DMS79 treated with DMSO at 0.1 percent for 48 hours (cell line): ENCODE measurements around the gene STK39.

Source experiments
- DNase-seq: peaks from one replicate; lab custom pipeline; 2025; lab: John Stamatoyannopoulos, UW

Gene STK39

GRCh38 chr2:168208652-168209051 is 38.7 kb downstream of the STK39 start:
- no peak for DNase-seq

- no peak for DNase-seq
Observed at GRCh38 chr2:168207851-168208250, 39.5 kb downstream of the STK39 start.

GRCh38 chr2:168203762-168204693 is 43.4 kb downstream of the STK39 start:
- DNase-seq: no peak

GRCh38 chr2:168201584-168202116 is 45.7 kb downstream of the STK39 start:
- no peak for DNase-seq

DNA sequence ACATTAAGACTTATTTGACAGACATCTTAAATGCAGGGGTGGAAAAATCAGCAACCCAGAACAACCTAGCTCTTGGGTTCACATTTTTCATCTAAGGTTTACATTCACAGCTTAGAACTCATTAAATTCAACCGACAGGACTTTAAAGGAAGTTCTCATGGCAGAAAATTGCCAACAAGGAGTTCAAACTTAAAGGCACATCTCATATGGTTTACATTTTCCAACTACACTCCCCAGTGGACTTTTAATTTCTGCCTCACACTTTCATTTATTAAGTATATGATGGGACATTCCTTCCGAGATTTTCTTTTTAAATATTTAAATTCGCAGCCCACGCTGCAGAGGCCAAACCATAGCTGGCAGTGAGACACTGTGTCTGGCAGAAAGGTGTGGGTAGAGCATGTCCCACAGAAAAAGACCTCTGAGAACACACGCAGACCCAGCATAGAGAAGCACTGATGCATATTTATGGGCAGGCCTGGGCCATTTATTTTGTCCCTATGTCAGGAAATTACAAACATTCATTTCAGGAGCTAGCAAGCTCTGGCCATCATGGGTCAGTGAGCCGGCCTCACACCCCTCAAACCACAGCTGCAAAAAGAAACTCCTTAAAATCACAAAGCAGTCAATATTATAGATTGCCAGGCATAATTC is 46.3 kb downstream of the STK39 start:
- DNase-seq: no peak

GRCh38 chr2:168198476-168199207 is 48.8 kb downstream of the STK39 start:
- no peak for DNase-seq

DNA sequence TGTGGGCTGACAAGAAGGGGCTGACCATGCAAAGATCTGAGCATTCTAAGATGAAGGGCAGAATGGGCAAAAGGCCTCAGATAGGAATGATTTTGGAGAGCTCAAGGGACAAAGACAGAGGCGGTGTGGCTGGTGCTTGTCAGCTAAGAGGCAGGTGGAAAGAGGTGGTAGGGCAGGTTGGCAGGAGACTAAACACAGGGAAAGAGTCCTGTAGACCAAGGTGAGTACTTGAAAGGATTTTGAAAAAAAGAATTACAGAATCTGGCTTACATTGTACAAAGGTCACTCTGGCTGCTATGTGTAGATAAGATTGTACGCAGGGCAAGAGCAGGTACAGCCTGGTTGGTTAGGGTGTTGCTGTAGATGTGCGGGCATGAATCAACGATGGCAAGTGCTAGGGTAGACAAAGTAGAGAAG is 50.6 kb downstream of the STK39 start:
- DNase-seq: no peak

- DNase-seq: no peak
Observed at GRCh38 chr2:168194784-168195522, 52.4 kb downstream of the STK39 start.

DNA sequence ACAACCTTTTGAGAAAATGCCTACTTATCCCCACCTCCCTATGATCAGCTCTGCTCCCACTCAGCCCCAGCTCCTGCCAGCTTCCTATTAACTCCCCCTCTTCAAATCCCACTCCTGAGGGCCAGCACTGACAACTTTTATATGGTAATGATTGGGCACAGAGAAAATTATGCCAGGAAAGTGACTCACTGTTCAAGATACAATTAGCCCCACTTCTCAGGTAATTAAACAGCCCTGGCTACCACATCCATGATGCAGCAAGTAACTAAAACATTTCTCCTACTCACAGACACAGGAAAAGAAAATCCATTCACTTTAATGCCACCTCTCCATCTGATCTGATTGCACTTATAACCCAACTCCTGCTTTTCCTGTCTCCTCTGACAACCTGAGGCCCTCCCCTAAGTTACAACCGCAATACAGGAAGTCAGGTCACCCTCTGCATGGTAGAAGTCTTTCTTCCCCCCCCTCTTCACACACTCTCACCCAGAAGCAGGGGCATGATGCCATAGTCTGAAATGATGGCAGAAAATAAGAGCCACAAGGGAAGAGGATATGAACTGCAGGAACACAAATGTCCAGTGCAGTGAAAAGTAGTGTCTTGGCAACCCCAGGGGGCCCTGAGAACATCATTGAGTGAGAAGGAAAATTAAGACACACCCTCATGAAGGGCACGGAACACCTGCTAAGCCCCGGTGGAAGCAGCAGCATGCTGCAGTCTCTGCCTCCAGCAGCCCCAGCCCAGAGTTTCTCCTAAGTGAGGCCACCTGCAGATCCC is 54.4 kb downstream of the STK39 start:
- DNase-seq: peak; percentile 45

DNA sequence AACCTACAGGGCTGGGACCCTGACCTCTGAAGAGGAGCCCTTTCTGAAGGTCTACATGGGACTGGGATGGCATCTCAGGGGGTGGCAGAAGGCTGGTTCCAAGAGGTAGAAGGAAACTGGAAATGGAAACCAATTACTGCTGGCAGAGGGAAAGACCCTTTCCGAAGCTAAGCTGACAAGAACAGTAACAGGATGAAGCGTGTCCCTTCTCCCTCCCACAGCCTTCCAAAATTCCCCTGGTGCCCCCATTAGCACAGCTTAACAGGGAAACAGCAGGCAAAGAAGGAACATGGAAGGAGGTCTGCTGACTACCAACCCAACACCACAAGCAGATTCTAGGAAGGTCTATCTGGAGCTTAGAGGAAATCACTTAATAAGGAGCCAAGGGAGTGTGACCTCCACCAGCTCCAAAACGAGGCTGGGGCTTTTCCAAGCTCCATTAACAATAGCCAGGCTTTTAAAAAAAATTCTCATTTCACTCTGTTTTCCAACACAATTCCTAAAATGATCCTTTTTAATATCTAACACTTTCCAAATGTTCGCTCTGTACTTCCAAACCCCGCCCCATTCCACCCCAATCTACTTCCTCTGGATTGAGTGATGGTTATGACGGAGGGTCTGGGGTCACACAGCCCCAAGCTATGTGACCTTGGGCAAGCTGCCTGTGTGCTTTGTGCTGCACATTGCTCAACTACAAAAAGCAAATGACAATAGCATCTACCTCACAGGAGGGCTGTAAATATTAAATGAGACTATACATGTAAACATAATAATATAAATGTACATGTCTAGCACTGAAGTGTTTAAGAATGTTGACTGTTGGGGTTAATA is 55.2 kb downstream of the STK39 start:
- DNase-seq: no peak

DNA sequence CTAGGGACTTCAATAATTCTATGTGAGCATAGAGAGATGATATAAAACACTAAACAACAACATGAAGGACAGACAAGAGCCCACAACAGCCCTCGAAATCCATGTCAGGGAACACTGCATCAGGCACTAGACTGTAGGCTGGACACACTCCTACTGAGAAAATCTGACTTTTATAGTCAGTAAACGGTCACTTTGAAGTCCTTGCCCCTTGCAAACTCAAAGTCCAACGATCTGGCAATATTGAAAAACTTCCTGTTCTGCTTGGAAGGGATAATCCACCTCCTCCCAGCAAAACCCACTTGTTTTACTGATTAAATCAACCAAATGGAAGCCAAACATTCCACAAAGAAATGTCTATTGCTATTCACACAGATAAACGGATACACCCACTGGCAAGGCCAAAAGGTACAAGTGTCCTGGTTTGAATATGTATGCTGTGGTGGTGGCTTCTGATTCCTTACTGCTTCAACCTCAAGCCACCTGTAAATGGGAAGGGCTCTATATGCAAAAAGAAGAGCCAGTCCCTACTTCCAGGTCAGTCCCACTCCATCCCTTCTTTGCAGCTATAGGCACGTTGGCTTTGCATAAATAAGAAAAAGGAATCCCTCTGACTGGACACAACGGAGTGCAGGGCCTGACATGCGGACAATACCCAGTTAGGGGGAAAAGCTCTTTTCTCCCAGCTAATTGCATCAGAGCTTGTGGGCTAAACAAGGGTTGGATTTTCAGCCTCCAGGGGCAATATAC is 56.6 kb downstream of the STK39 start:
- DNase-seq: no peak

GRCh38 chr2:168189835-168190569 is 57.4 kb downstream of the STK39 start:
- no peak for DNase-seq

GRCh38 chr2:168188002-168188401 is 59.4 kb downstream of the STK39 start:
- DNase-seq: no peak

GRCh38 chr2:168186452-168186851 is 60.9 kb downstream of the STK39 start:
- DNase-seq: no peak

DNA sequence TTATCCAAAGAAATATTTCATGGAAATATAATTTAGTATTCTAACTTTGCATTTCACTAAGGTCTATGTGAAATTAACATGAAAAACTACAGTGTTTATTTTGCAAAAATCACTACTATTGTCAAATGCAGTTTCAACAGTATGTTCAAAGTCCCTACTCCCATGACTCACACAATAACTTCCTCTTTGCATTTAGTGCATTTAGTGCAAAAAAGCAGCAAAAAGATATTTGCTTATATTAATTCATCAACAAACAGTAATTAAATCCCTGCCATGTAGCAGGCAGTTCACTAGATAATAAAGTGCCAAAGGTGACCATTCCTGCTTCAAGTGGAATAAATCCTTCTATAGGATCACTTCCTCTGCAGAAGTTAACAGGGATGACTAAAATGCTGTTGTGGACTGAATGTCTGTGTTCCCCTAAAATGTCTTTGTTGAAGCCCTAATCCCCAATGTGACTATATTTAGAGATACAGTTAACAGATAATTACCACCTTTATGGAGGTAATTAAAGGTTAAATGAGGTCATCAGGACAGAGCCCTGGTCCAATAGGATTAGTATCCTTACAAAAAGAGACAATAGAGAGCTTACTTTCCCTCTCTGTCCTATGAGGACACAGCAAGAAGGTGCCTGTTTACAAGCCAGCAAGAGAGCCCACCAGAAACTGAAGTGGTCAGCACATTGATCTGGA is 61.7 kb downstream of the STK39 start:
- no peak for DNase-seq

GRCh38 chr2:168184681-168185513 is 62.5 kb downstream of the STK39 start:
- no peak for DNase-seq
